ENCODE results near the gene ACOXL.
A peak's percentile ranks its signal among the peaks of the same experiment; 100 is the strongest.

The ACOXL gene

GRCh38 chr2:111053825-111054515 is 321.6 kb downstream of the ACOXL start:
- no peak overlapping the region for H3K27ac ChIP-seq (ENCODE audit: low read depth, low read length)
- H4K20me1 ChIP-seq (ENCODE audit: low read depth, low read length): no peaks in the 10 kb centered on the region
- H3K4me2 ChIP-seq (ENCODE audit: low read depth, low read length, poor library complexity, severe bottlenecking): no peak overlapping the region
- no peaks in the 10 kb centered on the region for H3K27me3 ChIP-seq (ENCODE audit: low read length)
- H3K36me3 ChIP-seq (ENCODE audit: low read length): no peaks in the 10 kb centered on the region
- no peaks in the 10 kb centered on the region for H3K9me3 ChIP-seq (ENCODE audit: insufficient read depth, low read length)
- H3K4me3 ChIP-seq (ENCODE audit: insufficient read depth, low read length, poor library complexity, severe bottlenecking): no peak overlapping the region
- H3K79me2 ChIP-seq (ENCODE audit: insufficient read depth, low read length): no peaks in the 10 kb centered on the region
- no peak for TF ChIP-seq EZH2phosphoT487 (conservative IDR thresholded peaks at IDR 0.05; ENCODE audit: low read length)
- no peak for TF ChIP-seq CTCF (IDR thresholded peaks at IDR 0.05; ENCODE audit: insufficient read depth, low read length, poor library complexity, severe bottlenecking)
- H2AFZ ChIP-seq (ENCODE audit: low read depth, low read length, severe bottlenecking): no peak overlapping the region
- H3K9me2 ChIP-seq (replicated peaks; ENCODE audit: insufficient read depth, low read length): no peaks in the 10 kb centered on the region
- no peak overlapping the region for H3K9ac ChIP-seq (ENCODE audit: low read length)
- no peaks in the 10 kb centered on the region for H3F3A ChIP-seq (ENCODE audit: insufficient read depth)

GRCh38 chr2:111054791-111055691 is 322.7 kb downstream of the ACOXL start:
- Histone ChIP-seq H3K4me3 (ENCODE audit: insufficient read depth, low read length, poor library complexity, severe bottlenecking) (no peak overlapping the region), H3K9me2 (replicated peaks; ENCODE audit: insufficient read depth, low read length) (no peaks in the 10 kb centered on the region), H3K9ac (ENCODE audit: low read length) (no peak overlapping the region), H3K27ac (ENCODE audit: low read depth, low read length) (0 out of 2 replicates have a peak overlapping the region, but pooled peaks have one; percentile 2), H4K20me1 (ENCODE audit: low read depth, low read length) (no peaks in the 10 kb centered on the region), H3K27me3 (ENCODE audit: low read length) (no peaks in the 10 kb centered on the region), H3K9me3 (ENCODE audit: insufficient read depth, low read length) (no peaks in the 10 kb centered on the region), H2AFZ (ENCODE audit: low read depth, low read length, severe bottlenecking) (no peak overlapping the region), H3K4me2 (ENCODE audit: low read depth, low read length, poor library complexity, severe bottlenecking) (peak overlapping the region; percentile 2), H3F3A (ENCODE audit: insufficient read depth) (no peaks in the 10 kb centered on the region), H3K79me2 (ENCODE audit: insufficient read depth, low read length) (no peaks in the 10 kb centered on the region), H3K36me3 (ENCODE audit: low read length) (no peaks in the 10 kb centered on the region)
- no peak for TF ChIP-seq CTCF (IDR thresholded peaks at IDR 0.05; ENCODE audit: insufficient read depth, low read length, poor library complexity, severe bottlenecking)
- no peak for TF ChIP-seq EZH2phosphoT487 (conservative IDR thresholded peaks at IDR 0.05; ENCODE audit: low read length)

- no peaks in the 10 kb centered on the region for H3K9me3 ChIP-seq (ENCODE audit: insufficient read depth, low read length)
- no peak overlapping the region for H3K27ac ChIP-seq (ENCODE audit: low read depth, low read length)
- H4K20me1 ChIP-seq (ENCODE audit: low read depth, low read length): no peaks in the 10 kb centered on the region
- H3K79me2 ChIP-seq (ENCODE audit: insufficient read depth, low read length): no peaks in the 10 kb centered on the region
- H3K4me3 ChIP-seq (ENCODE audit: insufficient read depth, low read length, poor library complexity, severe bottlenecking): no peak overlapping the region
- H3K4me2 ChIP-seq (ENCODE audit: low read depth, low read length, poor library complexity, severe bottlenecking): peak overlapping the region; percentile 2
- TF ChIP-seq CTCF (IDR thresholded peaks at IDR 0.05; ENCODE audit: insufficient read depth, low read length, poor library complexity, severe bottlenecking): no peak
- no peak for TF ChIP-seq EZH2phosphoT487 (conservative IDR thresholded peaks at IDR 0.05; ENCODE audit: low read length)
- H3K27me3 ChIP-seq (ENCODE audit: low read length): no peaks in the 10 kb centered on the region
- H3K9ac ChIP-seq (ENCODE audit: low read length): no peak overlapping the region
- no peaks in the 10 kb centered on the region for H3F3A ChIP-seq (ENCODE audit: insufficient read depth)
- no peak overlapping the region for H2AFZ ChIP-seq (ENCODE audit: low read depth, low read length, severe bottlenecking)
- H3K9me2 ChIP-seq (replicated peaks; ENCODE audit: insufficient read depth, low read length): no peaks in the 10 kb centered on the region
- no peaks in the 10 kb centered on the region for H3K36me3 ChIP-seq (ENCODE audit: low read length)
Observed at GRCh38 chr2:111055735-111056134, 323.4 kb downstream of the ACOXL start.
